Memory B cell (primary cell): ENCODE data around the gene FAM78A.

Source experiments
- ATAC-seq: fragments of 150-1000 bp; cut with Tn5 transposase; 2 replicates; pipeline ENCODE4 v1.10.0; 2021; ENCODE audit warnings: low read depth, mild to moderate bottlenecking, moderate library complexity
- DNase-seq, 2 donors: peaks; one replicate each; pipeline ENCODE4 v3.0.0; 2022; ENCODE audit warnings: low spot score in 2 of 2
- H3K27ac Mint-ChIP-seq: one replicate; pipeline ENCODE4 v1.8.0; 2022; ENCODE audit warnings: mild to moderate bottlenecking, moderate library complexity, mixed read lengths
- H3K27me3 Mint-ChIP-seq: one replicate; pipeline ENCODE4 v1.8.0; 2022; ENCODE audit warnings: mixed read lengths
- H3K36me3 Mint-ChIP-seq: one replicate; pipeline ENCODE4 v1.8.0; 2022; ENCODE audit warnings: mild to moderate bottlenecking, mixed read lengths
- H3K4me1 Mint-ChIP-seq: one replicate; pipeline ENCODE4 v1.8.0; 2022; ENCODE audit warnings: mixed read lengths
- H3K4me3 Mint-ChIP-seq: one replicate; pipeline ENCODE4 v1.8.0; 2022; ENCODE audit warnings: mild to moderate bottlenecking, moderate library complexity, mixed read lengths
- H3K9me3 Mint-ChIP-seq: one replicate; pipeline ENCODE4 v1.8.0; 2022; ENCODE audit warnings: mixed read lengths

FAM78A gene

GRCh38 chr9:131279863-131280570 is 3.7 kb upstream of the FAM78A start:
- Mint-ChIP-seq H3K4me3 (no peak overlapping the region), H3K36me3 (peaks cover 2% of the 10 kb centered on the region), H3K4me1 (peaks cover 21% of the 10 kb centered on the region), H3K9me3 (no peaks in the 10 kb centered on the region), H3K27me3 (peaks cover 6% of the 10 kb centered on the region), H3K27ac (no peak overlapping the region)
- DNase-seq (no peak), ATAC-seq (no peak)

- Mint-ChIP-seq H3K27me3 (peaks cover 6% of the 10 kb centered on the region), H3K4me1 (peaks cover 24% of the 10 kb centered on the region), H3K4me3 (peak overlapping the region; percentile 95), H3K27ac (peak overlapping the region; percentile 18), H3K36me3 (peaks cover 2% of the 10 kb centered on the region), H3K9me3 (no peaks in the 10 kb centered on the region)
- DNase-seq: no peak
- no peak for ATAC-seq
Measured at GRCh38 chr9:131279196-131279862, 3.0 kb upstream of the FAM78A start.

- peak overlapping the region; percentile 95 for H3K4me3 Mint-ChIP-seq
- H3K27me3 Mint-ChIP-seq: peaks cover 6% of the 10 kb centered on the region
- peaks cover 30% of the 10 kb centered on the region for H3K4me1 Mint-ChIP-seq
- peak overlapping the region; percentile 18 for H3K27ac Mint-ChIP-seq
- no peaks in the 10 kb centered on the region for H3K9me3 Mint-ChIP-seq
- peaks cover 2% of the 10 kb centered on the region for H3K36me3 Mint-ChIP-seq
- DNase-seq (no peak), ATAC-seq (peak; percentile 18)
Measured at GRCh38 chr9:131278702-131279111, 2.4 kb upstream of the FAM78A start.

- Mint-ChIP-seq H3K4me1 (peaks cover 35% of the 10 kb centered on the region), H3K27me3 (peaks cover 6% of the 10 kb centered on the region), H3K27ac (peak overlapping the region; percentile 85), H3K4me3 (peak overlapping the region; percentile 95), H3K36me3 (peaks cover 2% of the 10 kb centered on the region), H3K9me3 (no peaks in the 10 kb centered on the region)
- peak; percentile 50 for DNase-seq
- ATAC-seq: peak; percentile 52
Measured at GRCh38 chr9:131277910-131278701, 1.8 kb upstream of the FAM78A start.

DNA sequence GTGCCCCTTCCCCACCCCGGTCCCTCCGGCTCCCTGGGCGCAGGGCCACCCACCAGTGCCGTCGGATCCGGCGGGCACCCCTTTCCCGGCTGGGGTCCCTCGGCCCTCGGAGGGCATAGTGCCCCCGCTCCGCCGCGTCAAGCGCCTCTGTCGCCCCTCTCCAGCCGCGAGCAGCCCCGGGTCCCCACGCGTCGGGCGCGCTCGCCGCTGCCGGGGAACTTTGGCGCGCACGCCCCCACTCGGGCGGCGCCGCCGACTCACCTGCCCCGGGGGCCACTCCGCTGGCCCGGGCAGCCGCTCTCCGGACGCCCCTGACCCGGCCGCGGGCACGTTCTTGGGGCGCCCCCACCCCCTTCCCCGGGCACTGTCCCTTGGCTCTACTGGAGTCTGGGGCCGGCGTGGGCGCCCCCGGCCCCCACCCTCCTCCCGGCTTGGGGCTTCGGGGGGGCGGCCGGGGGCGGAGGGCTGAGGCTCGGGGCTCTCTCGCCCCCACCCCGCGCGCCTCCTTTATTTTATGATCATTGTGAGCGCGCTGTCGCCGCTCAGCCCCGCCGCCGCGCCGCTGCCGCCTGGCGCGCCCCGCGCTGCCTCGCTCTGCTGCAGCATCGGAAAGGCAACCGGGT is 1.1 kb upstream of the FAM78A start:
- DNase-seq: peak in 1 of 2 donors; percentile 57
- H3K4me1 Mint-ChIP-seq: peaks cover 38% of the 10 kb centered on the region
- H3K27ac Mint-ChIP-seq: peak overlapping the region; percentile 85
- no peaks in the 10 kb centered on the region for H3K9me3 Mint-ChIP-seq
- peaks cover 6% of the 10 kb centered on the region for H3K27me3 Mint-ChIP-seq
- peak overlapping the region; percentile 95 for H3K4me3 Mint-ChIP-seq
- H3K36me3 Mint-ChIP-seq: peaks cover 2% of the 10 kb centered on the region
- peak; percentile 25 for ATAC-seq

GRCh38 chr9:131276891-131277286 is 579 bp upstream of the FAM78A start:
- H3K4me1 Mint-ChIP-seq: peaks cover 33% of the 10 kb centered on the region
- H3K27me3 Mint-ChIP-seq: peaks cover 2% of the 10 kb centered on the region
- ATAC-seq (peak; percentile 21), DNase-seq (no peak)
- H3K36me3 Mint-ChIP-seq: peaks cover 2% of the 10 kb centered on the region
- peak overlapping the region; percentile 50 for H3K4me3 Mint-ChIP-seq
- no peaks in the 10 kb centered on the region for H3K9me3 Mint-ChIP-seq
- no peak overlapping the region for H3K27ac Mint-ChIP-seq

GRCh38 chr9:131275332-131276093 is 797 bp downstream of the FAM78A start:
- H3K36me3 Mint-ChIP-seq: peaks cover 2% of the 10 kb centered on the region
- ATAC-seq (peak; percentile 19), DNase-seq (no peak)
- no peaks in the 10 kb centered on the region for H3K9me3 Mint-ChIP-seq
- H3K4me3 Mint-ChIP-seq: peak overlapping the region; percentile 99
- no peaks in the 10 kb centered on the region for H3K27me3 Mint-ChIP-seq
- H3K4me1 Mint-ChIP-seq: peaks cover 43% of the 10 kb centered on the region
- H3K27ac Mint-ChIP-seq: peak overlapping the region; percentile 81

GRCh38 chr9:131274674-131275331 is 1.5 kb downstream of the FAM78A start:
- DNase-seq (no peak), ATAC-seq (no peak)
- H3K27me3 Mint-ChIP-seq: no peaks in the 10 kb centered on the region
- peak overlapping the region; percentile 99 for H3K4me3 Mint-ChIP-seq
- H3K36me3 Mint-ChIP-seq: peaks cover 2% of the 10 kb centered on the region
- no peaks in the 10 kb centered on the region for H3K9me3 Mint-ChIP-seq
- H3K4me1 Mint-ChIP-seq: peaks cover 49% of the 10 kb centered on the region
- peak overlapping the region; percentile 81 for H3K27ac Mint-ChIP-seq

- Mint-ChIP-seq H3K4me3 (peak overlapping the region; percentile 99), H3K27ac (peak overlapping the region; percentile 81), H3K27me3 (no peaks in the 10 kb centered on the region), H3K9me3 (no peaks in the 10 kb centered on the region), H3K4me1 (peaks cover 52% of the 10 kb centered on the region), H3K36me3 (peaks cover 2% of the 10 kb centered on the region)
- ATAC-seq: no peak
- no peak for DNase-seq
Measured at GRCh38 chr9:131273856-131274673, 2.2 kb downstream of the FAM78A start.

DNA sequence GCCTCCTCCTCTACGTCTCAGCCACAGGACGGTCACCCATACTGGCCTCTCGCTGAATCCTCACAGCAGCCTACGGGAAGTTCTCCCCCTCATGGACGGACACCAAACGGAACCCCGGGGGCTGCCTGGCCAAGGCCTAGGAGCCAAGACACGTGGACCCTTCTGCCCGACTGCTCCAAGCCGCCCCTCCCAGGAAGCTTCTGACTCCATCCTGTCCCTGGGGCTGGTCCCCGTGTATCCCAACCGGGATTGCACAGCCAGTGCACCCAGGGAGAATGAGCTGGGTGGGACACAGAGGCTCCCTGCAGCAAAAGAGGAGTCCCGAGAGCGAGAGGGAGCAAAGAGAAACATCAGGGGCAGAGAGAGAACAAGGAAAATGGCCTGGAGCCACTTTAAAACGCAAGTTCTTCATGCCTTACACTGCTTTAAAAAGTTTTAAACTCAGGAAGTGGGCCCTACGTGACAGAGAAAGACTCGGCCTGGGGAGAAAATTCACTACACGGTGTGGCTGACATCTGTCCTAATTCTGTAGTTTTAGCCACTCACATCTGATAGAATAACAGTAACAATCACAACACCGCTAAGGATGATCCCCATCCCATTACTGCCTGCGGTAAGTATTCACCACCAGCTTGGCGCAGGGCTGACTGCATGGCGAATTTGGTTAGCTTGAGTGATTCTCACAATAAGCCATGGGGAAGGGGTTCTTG is 3.0 kb downstream of the FAM78A start:
- peak overlapping the region; percentile 99 for H3K4me3 Mint-ChIP-seq
- H3K9me3 Mint-ChIP-seq: no peaks in the 10 kb centered on the region
- no peak for ATAC-seq
- H3K4me1 Mint-ChIP-seq: peaks cover 50% of the 10 kb centered on the region
- H3K27ac Mint-ChIP-seq: peak overlapping the region; percentile 81
- peaks cover 2% of the 10 kb centered on the region for H3K36me3 Mint-ChIP-seq
- DNase-seq: no peak
- H3K27me3 Mint-ChIP-seq: no peaks in the 10 kb centered on the region

- peaks cover 47% of the 10 kb centered on the region for H3K4me1 Mint-ChIP-seq
- H3K36me3 Mint-ChIP-seq: no peaks in the 10 kb centered on the region
- DNase-seq (no peak), ATAC-seq (no peak)
- H3K27me3 Mint-ChIP-seq: no peaks in the 10 kb centered on the region
- peak overlapping the region; percentile 57 for H3K4me3 Mint-ChIP-seq
- no peaks in the 10 kb centered on the region for H3K9me3 Mint-ChIP-seq
- no peak overlapping the region for H3K27ac Mint-ChIP-seq
Measured at GRCh38 chr9:131272212-131272611, 4.1 kb downstream of the FAM78A start.

GRCh38 chr9:131271506-131271931 is 4.8 kb downstream of the FAM78A start:
- Mint-ChIP-seq H3K36me3 (no peaks in the 10 kb centered on the region), H3K27me3 (no peaks in the 10 kb centered on the region), H3K4me1 (peaks cover 50% of the 10 kb centered on the region), H3K27ac (peak overlapping the region; percentile 88), H3K4me3 (peak overlapping the region; percentile 29), H3K9me3 (no peaks in the 10 kb centered on the region)
- DNase-seq (no peak), ATAC-seq (no peak)
